D721Med (cell line): ENCODE measurements around the gene CDK5RAP3.

Experiments
- DNase-seq: peaks from one replicate; pipeline ENCODE4 v3.0.0; 2011; ENCODE audit warnings: low spot score; ENCODE audit not compliant: insufficient read length
- FAIRE-seq: peaks from 2 replicates; lab custom pipeline; 2011; peaks lifted over from hg19 to GRCh38; lab: Jason Lieb, UNC
- CTCF ChIP-seq: IDR thresholded peaks from 2 replicates; pipeline ENCODE4 v1.5.1; 2012; ENCODE audit warnings: mild to moderate bottlenecking, control low read depth; ENCODE audit not compliant: insufficient read depth; ENCODE audit errors: missing control alignments

CDK5RAP3 gene

DNA sequence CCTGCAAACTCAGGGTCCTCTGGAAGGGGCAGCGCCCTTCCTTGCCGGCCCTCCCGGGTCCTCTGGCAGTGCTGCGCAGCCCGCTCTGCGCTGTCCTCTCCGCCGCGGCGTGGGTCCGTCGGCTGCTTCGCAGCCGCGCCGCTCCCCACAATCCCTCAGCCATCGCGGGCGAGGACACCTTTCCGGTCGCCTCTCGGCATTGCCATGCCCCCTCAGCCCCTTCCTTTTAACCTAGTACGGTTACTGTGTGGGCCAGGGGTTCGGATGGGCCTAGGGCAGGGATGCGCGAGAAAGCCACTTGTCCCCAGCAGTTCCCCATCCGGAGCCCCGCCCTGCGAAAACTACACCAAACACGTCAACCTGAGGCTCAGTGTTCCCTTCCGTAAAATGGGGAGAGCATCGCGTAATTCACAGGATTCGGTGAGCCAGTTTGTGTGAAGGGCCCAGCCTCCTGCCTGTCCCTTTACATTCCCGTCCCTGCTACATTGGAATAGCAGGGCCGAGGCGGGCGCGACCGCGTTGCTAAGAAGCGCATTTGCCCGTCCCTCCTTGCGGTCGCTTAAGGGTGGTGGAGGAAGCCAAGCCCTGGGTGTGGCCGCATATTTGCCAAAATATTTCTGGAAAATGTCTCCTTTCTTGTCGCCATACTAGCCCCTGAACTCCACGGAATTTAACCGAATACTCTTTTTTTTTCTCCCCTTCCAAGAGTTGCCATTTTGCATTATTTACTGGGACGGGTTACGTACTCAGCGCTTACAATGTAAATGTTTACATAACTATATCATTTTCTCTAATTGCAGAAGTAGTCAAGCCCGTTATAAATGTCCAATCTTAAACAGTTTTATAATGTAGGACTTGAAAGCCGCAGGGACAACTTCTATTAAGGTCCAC is 53.5 kb downstream of the CDK5RAP3 start:
- FAIRE-seq, result no peak
- DNase-seq, result no peak
- no peak for TF ChIP-seq CTCF

DNA sequence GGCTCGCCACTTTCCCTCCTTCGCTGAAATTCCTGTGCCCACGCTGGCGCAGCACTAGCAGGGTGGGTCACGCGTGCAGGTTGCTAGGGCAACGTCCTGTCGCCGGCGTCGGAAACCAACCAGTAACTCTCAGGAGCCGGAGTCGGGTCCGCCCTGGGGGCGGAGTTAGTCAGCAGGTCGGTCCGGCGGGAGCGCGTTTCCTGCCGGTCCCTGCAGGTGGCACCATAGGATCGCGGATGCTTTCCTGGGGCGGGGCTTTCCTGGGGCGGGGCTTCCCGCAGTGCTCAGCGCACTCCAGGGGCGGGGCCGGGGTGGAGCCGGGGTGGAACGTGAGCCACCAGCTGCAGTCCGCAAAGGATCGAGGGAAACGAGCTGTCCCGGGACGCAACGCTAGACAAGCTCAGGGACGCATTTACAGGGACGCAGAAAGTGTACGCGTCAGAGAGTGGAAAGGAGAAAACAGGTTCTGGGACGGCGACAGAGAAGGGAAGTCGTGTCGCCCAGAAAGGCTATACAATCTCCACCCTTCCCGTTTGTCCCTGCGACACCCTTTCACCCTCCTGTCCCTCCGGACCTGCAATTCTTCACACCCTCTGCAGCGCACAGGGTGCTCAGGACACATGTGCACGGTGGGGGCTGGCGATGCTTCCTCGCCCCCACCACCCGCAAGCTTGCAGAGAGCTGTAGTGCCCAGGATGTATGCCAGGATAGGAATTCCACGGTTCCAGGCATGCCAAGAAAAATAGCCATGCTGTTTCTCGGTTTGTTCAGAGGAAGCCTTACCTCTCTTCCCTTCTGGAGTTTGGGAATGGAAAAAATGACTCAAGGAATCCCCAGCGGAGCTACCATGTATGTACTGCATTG is 54.4 kb downstream of the CDK5RAP3 start:
- peak; percentile 83 for TF ChIP-seq CTCF
- FAIRE-seq, result no peak

GRCh38 chr17:48025904-48026501 is 55.1 kb downstream of the CDK5RAP3 start:
- DNase-seq (no peak), FAIRE-seq (no peak)
- no peak for TF ChIP-seq CTCF

More for the DNA sequence above, 54.4 kb downstream of the CDK5RAP3 start:
- DNase-seq, result peak; percentile 85

- no peak for FAIRE-seq
- DNase-seq, result peak; percentile 71
- TF ChIP-seq CTCF, result peak; percentile 98
Observed at GRCh38 chr17:48026502-48027321, 55.8 kb downstream of the CDK5RAP3 start.

GRCh38 chr17:48027322-48027981 is 56.5 kb downstream of the CDK5RAP3 start:
- no peak for FAIRE-seq

More at GRCh38 chr17:48027322-48027981, 56.5 kb downstream of the CDK5RAP3 start:
- no peak for DNase-seq
- no peak for TF ChIP-seq CTCF
